ENCODE measurements around the gene CRKL.
"Not testable (repeated sequence)": the region's sequence is repeated elsewhere in the genome, so short reads cannot be mapped to it uniquely, and the experiment has no call there.

CRKL gene

DNA sequence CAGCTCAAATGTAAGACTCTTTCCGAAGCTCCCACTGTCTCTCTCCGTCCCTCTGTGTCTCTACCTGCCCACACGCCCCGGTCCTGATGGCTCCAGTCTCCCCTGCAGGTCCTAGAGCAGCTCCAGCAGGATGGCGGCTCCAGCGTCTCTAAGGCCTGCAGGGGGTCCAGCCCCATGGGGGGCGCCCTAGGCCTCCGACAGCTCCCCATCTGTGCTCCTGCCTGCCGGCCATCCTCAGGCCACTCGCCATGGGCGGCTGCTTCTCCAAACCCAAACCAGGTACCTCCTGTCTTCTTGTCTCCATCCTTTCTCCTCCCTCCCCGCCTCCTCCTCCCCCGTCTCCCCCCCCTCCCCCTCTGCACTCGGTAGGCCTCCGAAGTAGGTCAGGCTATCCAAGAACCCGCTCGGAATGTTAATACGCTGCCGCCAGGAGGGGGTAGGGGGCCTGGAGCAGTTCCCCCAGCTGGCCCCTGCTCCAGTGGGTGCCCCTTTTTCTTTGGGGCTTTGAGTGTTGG is 50.5 kb downstream of the CRKL start:
- no peak for DNase-seq (ENCODE audit: low read depth)

DNA sequence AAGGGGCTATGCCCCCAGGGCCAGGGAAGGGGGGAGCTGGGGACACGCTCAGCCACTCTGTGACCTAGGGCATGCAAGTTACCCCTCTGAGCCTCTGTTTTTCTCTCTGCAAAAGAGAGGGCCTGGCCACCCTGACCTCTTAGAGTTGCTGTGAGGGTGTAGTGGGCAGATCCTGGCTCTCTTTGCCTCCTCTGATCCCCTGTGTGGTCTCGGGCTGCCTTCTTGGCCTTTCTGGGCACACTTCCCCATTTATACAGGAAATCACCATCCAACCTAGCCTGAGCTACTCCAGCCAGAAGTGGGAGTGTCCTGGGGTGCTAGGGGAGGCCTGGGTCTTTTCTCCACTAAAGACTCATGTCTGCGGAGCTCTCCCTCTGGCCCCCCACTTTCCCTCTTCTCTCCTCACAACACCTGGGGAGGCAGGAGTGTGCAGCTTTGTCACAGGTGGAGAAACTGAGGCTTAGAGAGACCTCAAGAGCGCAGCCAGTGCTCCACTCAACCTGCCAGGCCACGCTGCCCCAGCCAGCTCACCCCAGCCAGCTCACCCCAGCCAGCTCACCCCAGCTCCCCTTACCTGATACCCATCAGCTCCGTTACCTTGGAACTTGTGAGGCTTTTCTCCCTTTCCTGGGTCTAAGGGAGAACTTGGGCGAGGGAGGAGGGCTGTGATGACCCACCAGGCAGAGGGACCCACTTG is 51.2 kb downstream of the CRKL start:
- DNase-seq (ENCODE audit: low read depth) = no peak

DNA sequence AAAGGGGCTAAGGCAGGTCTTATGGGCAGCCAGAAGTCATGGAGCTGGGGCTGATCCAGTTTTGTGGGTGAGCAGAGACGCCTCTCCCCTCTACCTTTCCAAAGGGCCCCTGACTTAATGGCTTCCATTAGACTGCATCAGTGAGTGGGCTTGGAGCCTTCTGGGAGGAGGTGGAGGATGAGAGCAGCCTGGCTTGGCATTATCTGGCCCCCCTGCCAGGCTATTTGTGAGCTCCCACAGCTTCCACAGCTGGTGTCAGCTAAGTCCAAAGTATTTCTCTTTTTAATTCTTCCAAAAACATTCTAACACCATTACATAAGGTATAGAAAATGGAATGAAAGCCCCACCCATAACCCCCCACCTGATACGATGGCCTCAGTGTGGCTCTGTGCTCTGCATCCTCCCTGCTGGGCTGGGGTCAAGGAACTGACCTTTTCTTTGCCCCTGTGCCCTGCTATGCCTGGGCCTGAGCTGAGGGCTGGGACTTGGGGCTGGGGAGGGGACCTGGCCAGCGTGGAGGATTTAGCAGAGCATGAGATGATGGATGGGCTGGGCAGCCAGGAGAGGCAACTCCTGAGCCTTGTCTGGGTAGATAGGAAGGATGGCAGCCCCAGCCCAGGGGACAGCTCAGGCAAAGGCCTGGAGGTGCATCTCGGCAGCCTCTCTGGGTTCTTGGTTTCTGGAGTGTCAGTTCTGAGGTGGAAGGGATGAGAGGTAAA is 53.9 kb downstream of the CRKL start:
- DNase-seq (ENCODE audit: low read depth) = no peak

DNA sequence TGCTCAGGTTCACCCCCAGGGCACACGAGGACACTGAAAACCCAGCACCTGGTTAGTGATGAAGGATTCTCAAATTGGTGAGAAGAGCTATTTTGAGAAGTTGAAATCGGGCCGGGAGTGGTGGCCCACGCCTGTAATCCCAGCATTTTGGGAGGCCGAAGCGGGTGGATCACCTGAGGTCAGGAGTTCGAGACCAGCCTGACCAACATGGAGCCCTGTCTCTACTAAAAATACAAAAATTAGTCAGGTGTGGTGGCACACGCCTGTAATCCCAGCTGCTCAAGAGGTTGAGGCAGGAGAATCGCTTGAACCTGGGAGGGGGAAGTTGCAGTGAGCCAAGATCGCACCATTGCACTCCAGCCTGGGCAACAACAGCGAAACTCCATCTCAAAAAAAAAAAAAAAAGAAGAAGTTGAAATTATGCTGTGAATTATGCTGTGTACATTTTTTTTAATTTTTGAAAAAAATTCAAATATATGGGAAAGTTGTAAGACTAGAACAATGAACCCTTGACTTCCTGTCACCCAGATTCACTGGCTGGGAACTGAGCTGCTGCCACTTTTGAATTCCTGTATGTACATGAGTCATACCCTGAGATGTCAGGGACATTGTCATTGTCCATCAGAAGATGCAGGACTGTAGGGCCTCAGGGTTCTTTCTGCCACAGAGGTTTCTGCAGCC is 54.9 kb downstream of the CRKL start:
- not testable (repeated sequence) for DNase-seq (ENCODE audit: low read depth)

DNA sequence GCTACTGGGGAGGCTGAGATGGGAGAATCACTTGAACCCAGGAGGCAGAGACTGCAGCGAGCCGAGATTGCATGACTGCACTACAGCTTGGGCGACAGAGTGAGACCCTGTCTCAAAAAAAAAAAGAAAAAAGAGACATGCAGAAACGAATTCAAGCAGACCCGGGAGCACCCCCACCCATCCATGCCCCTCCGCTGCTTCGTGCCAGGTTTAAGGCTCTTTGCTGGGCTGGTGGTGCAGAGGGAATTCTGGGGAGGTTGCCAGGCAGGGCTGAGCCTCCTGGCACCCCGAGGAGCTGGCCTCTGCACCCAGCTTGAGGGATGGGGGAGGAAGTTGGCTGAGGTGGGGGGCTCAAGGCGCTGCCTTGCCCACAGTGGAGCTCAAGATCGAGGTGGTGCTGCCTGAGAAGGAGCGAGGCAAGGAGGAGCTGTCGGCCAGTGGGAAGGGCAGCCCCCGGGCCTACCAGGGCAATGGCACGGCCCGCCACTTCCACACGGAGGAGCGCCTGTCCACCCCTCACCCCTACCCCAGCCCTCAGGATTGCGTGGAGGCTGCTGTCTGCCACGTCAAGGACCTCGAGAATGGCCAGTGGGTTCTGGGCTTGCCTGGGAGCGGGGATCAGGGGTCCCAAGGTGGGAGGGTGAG is 55.8 kb downstream of the CRKL start:
- DNase-seq (ENCODE audit: low read depth) = no peak

DNA sequence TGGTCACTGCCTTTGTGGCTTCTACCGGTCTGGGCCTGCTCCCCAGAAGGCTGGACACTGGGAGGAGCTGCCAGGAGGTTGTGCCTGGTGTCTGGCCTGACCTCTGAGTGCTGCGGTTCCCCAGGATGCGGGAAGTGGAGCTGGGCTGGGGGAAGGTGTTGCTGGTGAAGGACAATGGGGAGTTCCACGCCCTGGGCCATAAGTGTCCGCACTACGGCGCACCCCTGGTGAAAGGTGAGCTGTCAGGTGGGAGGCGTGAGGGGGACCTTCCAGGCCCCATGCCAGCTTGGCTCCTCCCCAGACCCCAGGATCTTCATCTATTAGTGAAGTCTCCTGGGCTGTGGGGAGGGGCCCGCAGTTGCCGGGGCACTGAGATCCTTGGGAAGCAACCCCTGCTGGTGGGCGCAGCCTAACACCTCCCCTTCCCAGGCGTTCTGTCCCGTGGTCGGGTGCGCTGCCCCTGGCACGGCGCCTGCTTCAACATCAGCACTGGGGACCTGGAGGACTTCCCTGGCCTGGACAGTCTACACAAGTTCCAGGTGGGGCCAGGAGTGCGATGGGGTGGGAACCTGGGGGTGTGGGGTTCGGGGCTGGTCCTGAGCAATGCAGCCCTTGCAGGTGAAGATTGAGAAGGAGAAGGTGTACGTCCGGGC is 56.6 kb downstream of the CRKL start:
- no peak for DNase-seq (ENCODE audit: low read depth)

DNA sequence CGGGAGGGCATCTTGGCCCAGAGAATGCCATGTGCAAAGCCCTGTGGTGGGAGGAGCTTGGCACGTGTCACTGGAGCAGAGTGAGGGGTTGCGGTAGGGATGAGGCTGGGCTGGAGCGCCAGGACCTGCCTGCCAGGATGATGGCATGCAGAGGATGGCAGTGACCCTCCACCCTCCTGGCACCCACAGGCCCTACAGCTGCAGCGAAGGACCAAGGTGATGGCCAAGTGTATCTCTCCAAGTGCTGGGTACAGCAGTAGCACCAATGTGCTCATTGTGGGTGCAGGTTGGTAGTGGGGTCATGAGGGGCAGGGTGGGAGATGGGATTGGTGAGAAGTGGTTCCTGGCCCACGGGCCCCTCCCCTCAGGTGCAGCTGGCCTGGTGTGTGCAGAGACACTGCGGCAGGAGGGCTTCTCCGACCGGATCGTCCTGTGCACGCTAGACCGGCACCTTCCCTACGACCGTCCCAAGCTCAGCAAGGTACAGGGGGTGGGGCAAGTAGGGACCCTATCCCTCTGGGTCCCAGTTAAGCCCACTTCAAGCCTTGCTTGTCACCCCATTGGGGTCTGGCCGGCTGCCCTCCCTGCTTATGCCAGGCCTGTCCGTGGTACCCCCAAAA is 57.2 kb downstream of the CRKL start:
- no peak for DNase-seq (ENCODE audit: low read depth)

DNA sequence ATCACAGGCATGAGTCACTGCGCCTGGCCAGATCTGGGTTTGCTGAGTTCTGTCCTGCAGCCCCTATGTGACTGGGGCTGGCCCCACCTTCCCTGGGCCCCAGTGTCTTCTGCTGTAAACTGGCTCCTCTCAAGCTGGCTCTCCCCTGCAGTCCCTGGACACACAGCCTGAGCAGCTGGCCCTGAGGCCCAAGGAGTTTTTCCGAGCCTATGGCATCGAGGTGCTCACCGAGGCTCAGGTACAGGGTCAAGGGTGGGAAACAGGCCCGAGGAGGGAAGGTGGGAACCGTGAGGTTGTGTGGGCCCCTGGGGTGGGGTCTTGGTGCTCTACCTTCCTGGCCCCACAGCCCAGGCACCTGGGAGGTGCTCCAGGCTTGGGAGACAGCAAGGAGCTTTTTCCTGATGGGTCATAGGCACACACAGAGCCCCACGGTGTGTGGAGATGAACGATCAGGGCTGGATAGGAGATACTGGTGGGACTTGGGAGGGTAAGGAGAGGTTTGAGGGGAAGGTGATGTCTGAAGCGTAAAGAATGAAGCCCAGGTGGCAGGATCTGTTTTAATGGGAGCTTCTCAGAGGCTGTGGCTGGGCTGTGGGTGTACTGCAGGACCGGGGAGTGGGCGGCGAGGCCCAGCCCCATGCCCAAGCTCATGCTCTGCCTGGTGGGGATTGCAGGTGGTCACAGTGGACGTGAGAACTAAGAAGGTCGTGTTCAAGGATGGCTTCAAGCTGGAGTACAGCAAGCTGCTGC is 58.5 kb downstream of the CRKL start:
- DNase-seq (ENCODE audit: low read depth) = no peak

DNA sequence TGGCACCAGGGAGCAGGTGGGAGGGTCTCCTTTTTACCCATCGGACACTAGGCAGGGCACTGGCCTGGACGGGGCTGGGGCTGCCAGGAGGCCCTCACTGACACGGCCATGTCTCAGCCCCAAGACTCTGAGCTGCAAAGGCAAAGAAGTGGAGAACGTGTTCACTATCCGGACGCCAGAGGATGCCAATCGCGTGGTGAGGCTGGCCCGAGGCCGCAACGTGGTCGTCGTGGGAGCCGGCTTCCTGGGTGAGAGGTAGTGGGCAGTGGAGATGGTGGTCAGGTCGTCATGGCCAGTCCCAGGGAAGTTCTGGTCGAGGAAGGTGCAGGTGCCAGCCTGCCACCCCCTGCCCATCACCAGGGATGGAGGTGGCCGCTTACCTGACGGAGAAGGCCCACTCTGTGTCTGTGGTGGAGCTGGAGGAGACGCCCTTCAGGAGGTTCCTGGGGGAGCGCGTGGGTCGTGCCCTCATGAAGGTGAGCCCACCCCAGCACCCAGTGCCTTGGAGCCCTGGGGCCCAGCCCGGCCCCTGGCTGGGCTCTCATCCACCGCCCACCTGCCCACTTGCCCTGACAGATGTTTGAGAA is 59.2 kb downstream of the CRKL start:
- DNase-seq (ENCODE audit: low read depth) = no peak

DNA sequence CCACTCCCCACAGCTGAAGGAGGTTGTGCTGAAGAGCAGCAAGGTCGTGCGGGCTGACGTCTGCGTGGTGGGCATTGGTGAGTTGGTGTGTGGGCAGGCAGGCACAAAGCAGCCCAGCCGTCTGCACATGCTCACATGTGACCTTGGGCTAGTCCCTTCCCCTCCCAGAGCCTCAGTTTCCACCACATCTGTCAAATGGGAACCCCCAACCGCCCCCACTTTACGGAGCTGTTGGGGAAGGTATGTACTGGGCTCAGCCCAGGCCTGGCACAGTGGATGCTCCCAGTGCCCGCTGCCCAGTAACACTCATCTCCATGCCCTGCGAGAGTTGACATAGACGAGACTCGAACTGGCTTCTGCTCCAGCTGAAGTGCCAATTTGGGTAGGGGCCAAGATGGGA is 59.8 kb downstream of the CRKL start:
- DNase-seq (ENCODE audit: low read depth) = no peak

DNA sequence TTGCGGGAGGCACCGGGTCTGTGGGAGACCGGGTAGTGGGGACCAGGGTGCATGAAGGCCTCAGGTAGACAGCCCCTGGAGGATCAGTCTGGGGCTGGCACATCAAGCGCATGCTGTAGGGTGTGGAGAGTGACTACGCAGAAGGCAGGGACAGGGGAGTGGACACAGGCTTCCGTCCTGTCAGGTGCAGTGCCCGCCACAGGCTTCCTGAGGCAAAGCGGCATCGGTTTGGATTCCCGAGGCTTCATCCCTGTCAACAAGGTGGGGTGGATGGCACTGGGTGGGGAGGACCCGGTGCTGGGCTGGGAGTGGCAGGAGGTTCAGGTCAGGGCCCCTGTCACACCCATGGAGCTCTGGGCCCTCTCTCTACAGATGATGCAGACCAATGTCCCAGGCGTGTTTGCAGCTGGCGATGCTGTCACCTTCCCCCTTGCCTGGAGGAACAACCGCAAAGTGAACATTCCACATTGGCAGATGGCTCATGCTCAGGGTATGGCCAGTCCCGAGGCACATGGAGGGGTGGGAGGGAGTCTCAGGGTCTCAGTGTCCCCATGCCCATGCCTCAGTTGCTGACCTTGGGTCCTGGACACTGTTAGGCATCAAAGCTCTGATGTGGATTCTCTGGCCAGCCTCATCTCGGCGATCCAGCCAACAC is 60.4 kb downstream of the CRKL start:
- DNase-seq (ENCODE audit: low read depth) = no peak

DNA sequence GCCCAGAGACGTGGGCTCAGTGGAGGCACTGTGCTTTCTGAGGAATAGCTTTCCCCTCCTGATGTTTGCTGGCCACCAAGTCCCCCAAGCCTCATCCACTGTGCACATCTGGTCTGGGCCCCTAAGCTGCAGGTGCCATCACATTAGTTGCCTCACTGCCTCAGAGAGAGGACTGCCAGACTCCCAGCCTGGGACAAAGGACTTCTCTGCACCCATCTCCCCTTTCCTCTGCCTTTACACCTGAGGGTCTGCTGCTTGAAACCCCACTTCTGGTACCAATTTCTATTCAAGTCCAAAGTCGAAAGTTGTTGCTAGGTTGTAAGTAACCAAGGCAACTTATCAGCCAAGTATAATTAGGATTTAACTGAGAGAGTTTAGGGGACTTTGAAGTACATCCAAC is 61.2 kb downstream of the CRKL start:
- no peak for DNase-seq (ENCODE audit: low read depth)

DNA sequence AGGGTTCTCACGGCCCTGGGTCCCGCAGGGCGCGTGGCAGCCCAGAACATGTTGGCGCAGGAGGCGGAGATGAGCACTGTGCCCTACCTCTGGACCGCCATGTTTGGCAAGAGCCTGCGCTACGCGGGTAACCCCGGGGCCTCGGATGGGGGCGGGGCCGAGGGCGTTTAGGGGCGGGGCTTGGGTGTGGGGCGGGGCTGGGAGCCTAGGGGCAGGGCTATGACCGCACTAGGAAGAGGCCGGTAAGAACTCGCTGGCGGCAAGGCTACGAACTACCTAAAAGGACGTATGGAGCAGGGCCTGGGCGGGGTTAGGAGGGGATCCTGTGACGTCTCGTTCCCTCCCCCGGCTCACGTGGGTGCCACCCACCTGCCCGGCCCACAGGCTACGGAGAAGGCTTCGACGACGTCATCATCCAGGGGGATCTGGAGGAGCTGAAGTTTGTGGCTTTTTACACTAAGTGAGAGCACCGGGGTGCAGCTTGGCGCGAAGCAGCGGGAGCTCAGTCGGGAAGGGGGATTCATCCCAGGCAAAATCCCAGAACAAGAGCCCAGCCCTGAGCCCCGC is 62.1 kb downstream of the CRKL start:
- peak; percentile 28 for DNase-seq (ENCODE audit: low read depth)

DNA sequence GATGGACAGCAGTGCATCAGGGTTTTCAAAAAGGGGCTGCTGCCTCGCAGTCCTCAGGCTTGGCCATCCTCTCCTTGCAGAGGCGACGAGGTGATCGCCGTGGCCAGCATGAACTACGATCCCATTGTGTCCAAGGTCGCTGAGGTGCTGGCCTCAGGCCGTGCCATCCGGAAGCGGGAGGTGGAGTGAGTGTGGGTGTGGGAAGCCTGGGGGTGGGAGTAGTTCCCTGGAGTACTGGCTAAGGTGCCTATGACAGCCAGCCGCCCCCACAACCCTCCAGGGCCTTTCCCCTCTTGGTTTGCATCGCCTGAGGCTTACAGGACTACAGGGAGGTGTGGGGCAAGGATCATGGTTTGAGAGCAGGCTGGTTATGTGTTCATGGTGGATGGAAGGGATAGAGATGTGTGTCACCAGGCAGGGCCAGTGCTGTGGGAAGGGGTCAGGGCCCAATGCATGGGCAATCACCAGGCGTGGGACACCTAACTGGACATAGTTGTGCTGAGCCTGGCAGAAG is 62.8 kb downstream of the CRKL start:
- no peak for DNase-seq (ENCODE audit: low read depth)

DNA sequence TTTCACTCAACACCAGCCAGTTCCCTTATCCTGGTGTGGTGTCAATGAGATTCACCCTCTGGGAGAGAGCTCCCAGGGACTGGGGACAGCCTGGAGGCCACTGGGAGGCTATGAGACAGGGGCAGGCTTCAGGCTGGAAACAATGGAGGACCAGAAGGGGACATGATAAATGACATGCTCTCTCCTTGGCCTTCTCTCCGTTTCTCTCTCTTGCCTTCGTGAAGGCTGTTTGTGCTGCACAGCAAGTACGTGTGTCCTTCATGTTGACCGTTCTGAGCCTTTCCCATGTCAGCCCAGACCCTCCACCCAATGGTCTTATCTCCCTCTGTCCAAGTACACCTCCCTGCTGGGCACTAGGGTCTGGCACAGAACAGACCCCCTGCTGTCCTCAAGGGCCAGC is 63.3 kb downstream of the CRKL start:
- DNase-seq (ENCODE audit: low read depth) = no peak

DNA sequence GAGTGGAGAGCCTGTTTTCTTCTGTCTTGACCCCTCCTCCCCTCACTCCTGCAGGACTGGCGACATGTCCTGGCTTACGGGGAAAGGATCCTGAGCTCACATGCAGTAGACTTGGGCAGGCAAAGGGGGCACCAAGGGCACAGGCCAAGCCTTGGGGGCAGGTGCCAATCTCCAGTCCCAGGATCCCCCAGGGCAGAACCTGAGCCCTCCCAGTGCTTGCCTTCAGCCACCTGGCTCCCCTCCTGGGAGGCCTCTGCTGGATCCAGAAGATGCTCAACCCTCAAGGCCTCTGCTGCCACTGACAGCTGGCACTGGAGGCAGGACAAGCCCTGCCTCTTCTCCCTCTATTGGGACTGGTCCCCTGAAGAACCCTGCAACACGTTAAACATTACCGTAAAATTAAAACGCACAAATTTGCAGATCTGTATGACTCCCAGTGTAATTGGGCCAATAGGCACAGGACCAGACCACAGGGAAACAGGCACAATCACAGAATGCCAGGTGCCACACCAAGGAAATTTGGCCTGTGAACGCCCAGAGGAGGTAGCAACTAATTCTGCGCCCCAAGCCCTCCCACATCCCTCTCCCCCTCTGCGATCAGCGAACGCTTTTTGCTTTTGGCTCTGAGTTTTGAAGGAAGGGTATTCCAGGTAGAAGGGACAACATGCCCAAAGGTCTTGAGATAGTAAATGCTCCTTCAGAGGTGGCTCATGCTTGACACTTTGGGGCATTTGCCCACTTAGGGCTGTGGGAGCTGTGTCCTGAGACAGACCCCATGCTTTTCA is 63.9 kb downstream of the CRKL start:
- no peak for DNase-seq (ENCODE audit: low read depth)

DNA sequence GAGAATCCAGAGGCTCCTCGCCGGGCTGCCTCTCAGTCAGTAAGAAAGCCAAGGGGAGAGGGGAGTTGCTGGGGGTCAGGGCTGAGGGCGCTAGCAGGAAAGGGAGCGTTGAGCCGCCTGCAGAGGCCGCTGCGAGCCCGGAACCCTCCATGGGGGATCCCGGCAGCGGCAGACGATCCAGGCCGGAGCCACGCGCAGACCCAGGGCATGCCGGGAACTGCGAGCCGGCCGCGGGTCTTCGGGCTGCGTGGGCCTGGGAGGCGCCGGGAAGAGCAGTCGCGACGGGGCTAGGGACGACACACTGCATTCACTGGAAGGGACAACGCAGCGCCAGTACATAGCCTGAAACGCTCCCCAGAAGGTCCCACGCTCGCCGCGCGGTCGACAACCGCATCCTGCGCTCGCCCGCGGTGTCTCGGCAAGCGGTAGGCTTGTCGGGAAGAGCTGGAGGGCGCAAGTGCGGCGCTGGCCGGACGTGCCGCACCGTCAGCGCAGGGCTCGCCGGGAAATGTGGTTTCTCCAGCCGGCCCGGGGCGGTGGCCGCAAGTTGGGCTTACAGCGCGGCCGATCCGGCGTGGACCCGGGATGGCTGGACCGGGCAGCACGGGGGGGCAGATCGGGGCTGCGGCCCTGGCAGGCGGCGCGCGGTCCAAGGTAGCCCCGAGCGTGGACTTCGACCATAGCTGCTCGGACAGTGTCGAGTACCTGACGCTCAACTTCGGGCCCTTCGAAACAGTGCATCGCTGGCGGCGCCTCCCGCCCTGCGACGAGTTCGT is 64.8 kb downstream of the CRKL start, which contains the start of gene LZTR1:
LZTR1 (plus strand) TSS at position 511 of the 776 bp plus-strand sequence; CDS start at position 586, 75 bp downstream.
- DNase-seq (ENCODE audit: low read depth) = peak; percentile 53

DNA sequence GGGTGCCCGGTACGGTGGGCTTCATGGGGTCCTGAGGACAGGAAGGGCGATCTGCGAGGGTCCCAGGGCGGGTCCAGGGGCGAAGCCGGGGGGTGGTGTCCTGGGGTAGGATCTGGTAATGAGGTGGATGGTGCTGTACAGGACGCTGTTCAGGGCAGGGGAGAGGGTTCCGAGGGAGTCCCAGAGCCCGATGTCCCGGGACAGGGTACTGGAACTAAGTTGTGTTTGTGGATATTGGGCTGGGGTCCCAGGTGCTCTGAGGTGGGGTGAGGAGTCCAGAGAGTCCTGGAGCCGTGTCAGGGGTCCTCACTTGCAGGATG is 65.3 kb downstream of the CRKL start:
- no peak for DNase-seq (ENCODE audit: low read depth)

Data from activated T-cell treated with anti-CD3 and anti-CD28 coated beads for 1 hour (primary cell).